Measurements from ENCODE around the gene MMP14. TPM values are rescaled to one million over a fixed set of nuclear protein-coding genes. Genes with fewer than 3 reads are reported as not detected.
A peak's percentile ranks its signal among the peaks of the same experiment; 100 is the strongest.

MMP14 gene
- total RNA-seq, 3 donors from 2014 or later, result 0.76 to 1.6 (median 1.2) TPM

DNA sequence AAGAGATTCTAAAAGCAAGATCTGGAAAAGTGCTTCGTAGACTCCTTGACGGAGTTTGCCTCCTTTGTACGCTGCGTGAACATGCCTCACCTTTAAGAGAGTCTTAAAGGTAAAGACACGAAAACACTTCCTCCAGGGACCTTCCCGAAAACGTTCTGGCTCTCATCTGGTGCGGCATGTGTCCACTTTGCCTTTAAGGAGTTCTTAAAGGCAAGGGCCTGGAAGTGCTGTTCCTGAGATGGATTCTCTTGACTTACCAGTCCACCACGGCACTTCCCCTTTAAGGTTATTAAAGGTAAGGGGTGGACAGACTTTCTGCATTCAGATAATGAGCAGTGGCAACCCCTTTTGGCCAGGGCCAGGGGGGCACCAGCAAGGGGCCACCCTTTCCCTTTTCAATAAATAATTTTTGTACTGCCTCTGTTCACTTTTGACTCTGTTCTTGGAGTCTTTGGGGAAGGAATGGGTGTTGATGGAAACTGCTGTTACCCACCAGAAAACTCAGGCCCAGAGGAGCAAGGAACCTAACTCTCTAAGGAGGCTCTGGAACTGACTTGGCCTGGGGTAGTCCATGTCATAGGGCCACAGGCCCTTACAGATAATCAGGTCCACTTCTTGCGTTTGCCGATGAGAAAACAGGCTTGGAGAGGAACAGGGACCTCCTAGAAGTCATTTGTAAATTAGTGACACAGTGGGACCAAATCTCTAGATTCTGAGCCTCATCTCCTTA lies 51.0 kb downstream of the MMP14 start:
- H3K4me1 Mint-ChIP-seq (ENCODE audit: low read depth), result peaks cover 53% of the 10 kb centered on the region

GRCh38 chr14:22887990-22888378 lies 51.6 kb downstream of the MMP14 start:
- Mint-ChIP-seq H3K9me3 (no peaks in the 10 kb centered on the region), H3K36me3 (ENCODE audit: insufficient read depth) (peaks cover 4% of the 10 kb centered on the region), H3K4me1 (ENCODE audit: low read depth) (peaks cover 53% of the 10 kb centered on the region), H3K4me3 (peak overlapping the region; percentile 79), H3K27me3 (ENCODE audit: low read depth) (no peaks in the 10 kb centered on the region)
- DNase-seq (peak; percentile 61), ATAC-seq (peak; percentile 40 to 45)

More for the DNA sequence above, 51.0 kb downstream of the MMP14 start:
- H3K9me3 Mint-ChIP-seq, result no peaks in the 10 kb centered on the region
- H3K4me3 Mint-ChIP-seq, result peak overlapping the region; percentile 79
- H3K36me3 Mint-ChIP-seq (ENCODE audit: insufficient read depth), result peaks cover 4% of the 10 kb centered on the region
- DNase-seq (no peak), ATAC-seq (peak; percentile 26 to 28)
- no peaks in the 10 kb centered on the region for H3K27me3 Mint-ChIP-seq (ENCODE audit: low read depth)

DNA sequence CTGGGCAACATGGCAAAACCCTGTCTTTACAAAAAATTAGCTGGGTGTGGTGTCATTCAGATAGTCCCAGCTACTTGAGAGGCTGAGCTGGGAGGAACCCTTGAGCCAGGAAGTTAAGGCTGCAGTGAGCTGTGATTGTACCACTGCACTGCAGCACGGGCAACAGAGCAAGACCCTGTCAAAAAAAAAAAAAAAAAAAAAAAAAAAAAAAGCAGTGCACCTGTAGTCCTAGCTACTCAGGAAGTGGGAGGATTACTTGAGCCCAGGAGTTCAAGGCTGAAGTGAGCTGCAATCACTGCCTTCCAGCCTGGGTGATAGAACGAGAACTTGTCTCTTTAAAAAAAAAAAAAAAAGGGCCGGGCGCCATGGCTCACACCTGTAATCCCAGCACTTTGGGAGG lies 52.3 kb downstream of the MMP14 start:
- no peak for ATAC-seq
- Mint-ChIP-seq H3K4me3 (no peak overlapping the region), H3K9me3 (no peaks in the 10 kb centered on the region), H3K36me3 (ENCODE audit: insufficient read depth) (peaks cover 7% of the 10 kb centered on the region), H3K27me3 (ENCODE audit: low read depth) (no peaks in the 10 kb centered on the region), H3K4me1 (ENCODE audit: low read depth) (peaks cover 48% of the 10 kb centered on the region)
- no peak for DNase-seq

DNA sequence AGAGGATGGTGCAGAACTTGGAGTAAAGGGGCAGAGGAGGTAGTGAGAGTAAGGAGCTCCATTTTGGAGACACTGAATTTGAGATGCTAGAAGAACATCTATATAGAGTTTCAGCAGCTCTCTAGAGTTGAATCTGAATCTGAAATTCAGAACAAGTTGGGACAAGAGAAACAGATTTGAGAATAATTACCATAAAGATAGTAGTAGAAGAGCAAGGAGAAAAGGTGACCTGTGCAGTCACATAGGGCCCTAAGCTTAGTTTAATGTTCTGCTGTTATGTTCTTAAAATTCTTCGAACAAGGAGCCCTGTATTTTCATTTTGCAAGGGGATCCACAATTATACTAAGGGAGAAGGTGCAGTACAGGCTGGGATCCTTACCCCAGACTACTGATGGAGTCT lies 54.0 kb downstream of the MMP14 start:
- Mint-ChIP-seq H3K36me3 (ENCODE audit: insufficient read depth) (peaks cover 8% of the 10 kb centered on the region), H3K4me1 (ENCODE audit: low read depth) (peaks cover 37% of the 10 kb centered on the region), H3K9me3 (no peaks in the 10 kb centered on the region), H3K4me3 (no peak overlapping the region), H3K27me3 (ENCODE audit: low read depth) (no peaks in the 10 kb centered on the region)
- DNase-seq (no peak), ATAC-seq (no peak)

DNA sequence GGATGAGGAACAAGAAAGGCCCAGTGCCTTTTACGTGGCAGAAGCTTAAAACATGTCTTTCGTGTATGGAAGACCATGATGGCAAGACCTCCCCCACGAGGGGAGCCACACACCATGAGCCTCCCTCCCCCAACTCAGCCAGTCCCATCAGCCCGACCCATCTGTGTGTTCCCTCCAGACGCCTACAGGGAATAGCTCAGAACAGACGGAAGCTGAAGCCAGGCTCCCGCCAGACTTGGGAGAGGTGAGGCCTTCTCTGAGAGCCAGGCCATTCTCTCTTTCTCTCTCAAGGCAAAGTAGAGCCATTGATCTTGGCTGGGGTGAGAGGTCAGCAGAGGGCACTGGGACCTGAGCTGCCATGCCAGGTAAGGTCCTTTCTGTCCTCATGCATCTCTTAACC lies 56.1 kb downstream of the MMP14 start:
- Mint-ChIP-seq H3K27me3 (ENCODE audit: low read depth) (no peaks in the 10 kb centered on the region), H3K4me1 (ENCODE audit: low read depth) (peaks cover 27% of the 10 kb centered on the region), H3K4me3 (no peak overlapping the region), H3K36me3 (ENCODE audit: insufficient read depth) (peaks cover 8% of the 10 kb centered on the region), H3K9me3 (no peaks in the 10 kb centered on the region)
- DNase-seq, result no peak
- ATAC-seq, result no peak

GRCh38 chr14:22893706-22894105 lies 57.3 kb downstream of the MMP14 start:
- no peaks in the 10 kb centered on the region for H3K27me3 Mint-ChIP-seq (ENCODE audit: low read depth)

DNA sequence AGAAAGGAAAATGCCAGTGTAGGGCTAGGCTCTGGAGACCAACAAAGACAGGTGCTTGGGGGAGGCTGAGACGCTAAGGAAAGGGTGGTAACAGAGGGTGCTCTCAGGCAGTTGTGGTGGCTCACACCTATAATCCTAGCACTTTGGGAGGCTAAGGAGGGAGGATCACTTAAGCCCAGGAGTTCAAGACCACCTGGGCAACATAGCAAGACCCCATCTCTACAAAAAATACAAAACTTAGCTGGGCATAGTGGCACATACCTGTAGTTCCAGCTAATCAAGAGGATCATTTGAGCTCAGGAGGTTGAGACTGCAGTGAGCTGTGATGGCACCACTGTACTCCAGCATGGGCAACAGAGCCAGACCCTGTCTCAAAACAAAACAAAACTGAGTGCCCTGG lies 59.0 kb downstream of the MMP14 start:
- ATAC-seq (no peak), DNase-seq (no peak)
- peaks cover 9% of the 10 kb centered on the region for H3K36me3 Mint-ChIP-seq (ENCODE audit: insufficient read depth)
- H3K4me3 Mint-ChIP-seq, result no peak overlapping the region
- no peaks in the 10 kb centered on the region for H3K27me3 Mint-ChIP-seq (ENCODE audit: low read depth)
- H3K4me1 Mint-ChIP-seq (ENCODE audit: low read depth), result peaks cover 8% of the 10 kb centered on the region
- H3K9me3 Mint-ChIP-seq, result no peaks in the 10 kb centered on the region

More at GRCh38 chr14:22893706-22894105, 57.3 kb downstream of the MMP14 start:
- Mint-ChIP-seq H3K4me3 (no peak overlapping the region), H3K36me3 (ENCODE audit: insufficient read depth) (peaks cover 10% of the 10 kb centered on the region), H3K4me1 (ENCODE audit: low read depth) (peaks cover 16% of the 10 kb centered on the region), H3K9me3 (no peaks in the 10 kb centered on the region)
- no peak for ATAC-seq
- DNase-seq, result no peak

GRCh38 chr14:22896356-22896755 lies 60.0 kb downstream of the MMP14 start:
- ATAC-seq, result no peak
- Mint-ChIP-seq H3K4me3 (no peak overlapping the region), H3K9me3 (no peaks in the 10 kb centered on the region), H3K27me3 (ENCODE audit: low read depth) (no peaks in the 10 kb centered on the region), H3K4me1 (ENCODE audit: low read depth) (peaks cover 6% of the 10 kb centered on the region), H3K36me3 (ENCODE audit: insufficient read depth) (peaks cover 16% of the 10 kb centered on the region)
- no peak for DNase-seq

DNA sequence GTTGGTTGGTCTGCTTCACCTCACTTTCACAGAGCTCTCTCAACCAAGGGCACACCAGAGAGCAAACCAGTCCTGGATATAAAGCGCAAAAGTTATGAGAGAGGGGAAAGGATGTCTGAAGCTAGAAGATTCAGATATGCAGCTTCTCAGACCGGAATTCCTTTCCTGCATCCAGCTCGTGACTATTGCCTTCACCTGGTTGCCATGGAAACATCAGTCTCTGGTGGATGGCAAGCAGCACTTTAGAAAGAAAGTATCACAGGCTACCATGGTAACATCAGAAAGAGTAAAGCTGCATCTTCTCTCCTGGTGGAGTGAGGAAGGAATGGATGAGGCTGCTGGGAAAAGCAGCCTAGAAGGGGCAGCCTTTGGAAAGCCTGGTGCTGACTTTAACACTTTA lies 60.4 kb downstream of the MMP14 start:
- peaks cover 18% of the 10 kb centered on the region for H3K36me3 Mint-ChIP-seq (ENCODE audit: insufficient read depth)
- H3K27me3 Mint-ChIP-seq (ENCODE audit: low read depth), result no peaks in the 10 kb centered on the region
- no peak overlapping the region for H3K4me3 Mint-ChIP-seq
- DNase-seq (no peak), ATAC-seq (no peak)
- H3K4me1 Mint-ChIP-seq (ENCODE audit: low read depth), result peaks cover 6% of the 10 kb centered on the region
- no peaks in the 10 kb centered on the region for H3K9me3 Mint-ChIP-seq

DNA sequence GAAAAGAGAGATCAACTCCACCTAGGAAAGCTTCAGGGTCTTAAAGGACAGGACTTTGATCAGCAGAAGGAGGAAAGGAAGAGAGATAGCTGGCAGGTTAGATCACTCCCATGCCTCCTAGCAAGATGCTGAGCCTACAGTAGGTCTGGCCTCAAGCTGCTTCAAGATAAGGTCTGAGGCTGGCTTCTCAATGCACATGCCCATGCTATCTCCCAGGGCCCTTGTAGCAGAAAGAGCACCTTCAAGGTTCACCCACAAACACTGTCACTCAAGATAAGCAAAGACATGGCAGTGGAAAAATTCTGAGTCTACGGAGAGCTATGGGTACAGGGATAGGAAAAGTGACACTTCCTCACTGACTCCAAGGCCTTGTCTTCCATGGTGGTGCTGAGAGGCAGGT lies 61.0 kb downstream of the MMP14 start:
- DNase-seq (no peak), ATAC-seq (no peak)
- Mint-ChIP-seq H3K9me3 (no peaks in the 10 kb centered on the region), H3K27me3 (ENCODE audit: low read depth) (no peaks in the 10 kb centered on the region), H3K4me3 (no peak overlapping the region), H3K4me1 (ENCODE audit: low read depth) (peaks cover 6% of the 10 kb centered on the region), H3K36me3 (ENCODE audit: insufficient read depth) (peaks cover 21% of the 10 kb centered on the region)

Other genes starting within 250 kb of the MMP14 start
- 100 to 1,000 TPM; 287 to 323 (median 300) TPM for gene DAD1, start 247.4 kb upstream of the MMP14 start, total RNA-seq
- gene ABHD4, start 238.3 kb upstream of the MMP14 start, total RNA-seq, result 1 to 10 TPM; 1.9 to 3.9 (median 2.1) TPM
- not detected for gene OR6J1, start 192.2 kb upstream of the MMP14 start, total RNA-seq
- 100 to 1,000 TPM; 133 to 139 (median 138) TPM for gene OXA1L, start 69.9 kb upstream of the MMP14 start, total RNA-seq
- gene SLC7A7, start 21.1 kb upstream of the MMP14 start, total RNA-seq, result under 1 TPM; 0.16 to 0.51 (median 0.19) TPM
- gene MRPL52, start 6.7 kb upstream of the MMP14 start, total RNA-seq, result 100 to 1,000 TPM; 247 to 250 (median 249) TPM
- gene LRP10, start 35.2 kb downstream of the MMP14 start, total RNA-seq, result 10 to 100 TPM; 19.3 to 33.7 (median 26.2) TPM
- gene REM2, start 46.6 kb downstream of the MMP14 start, total RNA-seq, result under 1 TPM; 0.13 to 0.27 (median 0.15) TPM
- gene RBM23, start 82.6 kb downstream of the MMP14 start, total RNA-seq, result 10 to 100 TPM; 80.4 to 90.4 (median 82.5) TPM
- gene PRMT5, start 92.8 kb downstream of the MMP14 start, total RNA-seq, result 100 to 1,000 TPM; 256 to 289 (median 263) TPM
- 10 to 100 TPM; 28.8 to 39.7 (median 38.5) TPM for gene HAUS4, start 120.5 kb downstream of the MMP14 start, total RNA-seq
- gene AJUBA, start 146.0 kb downstream of the MMP14 start, total RNA-seq, result 1 to 10 TPM; 2.0 to 3.8 (median 2.6) TPM
- 1 to 10 TPM; 3.6 to 5.4 (median 5.1) TPM for gene C14orf93, start 173.6 kb downstream of the MMP14 start, total RNA-seq
- gene PSMB5, start 198.3 kb downstream of the MMP14 start, total RNA-seq, result 100 to 1,000 TPM; 220 to 231 (median 227) TPM
- not detected for gene PSMB11, start 205.6 kb downstream of the MMP14 start, total RNA-seq
- gene CDH24, start 220.9 kb downstream of the MMP14 start, total RNA-seq, result under 1 TPM; 0.51 to 0.87 (median 0.65) TPM